Activated CD4-positive, CD25-positive, alpha-beta regulatory T cell treated with anti-CD3 and anti-CD28 coated beads, Interleukin-2, amount 50 U/mL, for 24 hours (primary cell): Measurements from ENCODE around the gene NIPAL3.
"Not testable (repeated sequence)": the region's sequence is repeated elsewhere in the genome, so short reads cannot be mapped to it uniquely, and the experiment has no call there.

Experiments used
- ATAC-seq, 2 donors: fragments of 150-1000 bp; cut with Tn5 transposase; one replicate each; pipeline ENCODE4 v1.10.0; 2021; ENCODE audit warnings: mild to moderate bottlenecking in 1 of 2, moderate library complexity in 1 of 2

Gene NIPAL3

DNA sequence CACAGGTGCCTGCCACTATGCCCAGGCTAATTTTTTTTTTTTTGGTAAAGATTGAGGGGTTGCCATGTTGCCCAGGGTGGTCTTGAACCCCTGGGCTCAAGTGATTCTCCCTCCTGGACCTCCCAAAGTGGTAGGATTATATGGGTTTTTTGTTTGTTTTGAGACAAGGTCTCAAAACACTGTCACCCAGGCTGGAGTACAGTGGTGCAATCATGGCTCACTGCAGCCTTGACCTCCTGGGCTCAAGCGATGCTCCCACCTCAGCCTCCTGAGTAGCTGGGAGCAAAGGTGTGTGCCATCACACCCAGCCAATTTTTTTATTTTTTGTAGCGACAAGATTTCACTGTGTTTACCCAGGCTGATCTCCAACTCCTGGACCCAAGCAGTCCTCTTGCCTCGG lies 78.2 kb downstream of the NIPAL3 start:
- no peak for ATAC-seq

DNA sequence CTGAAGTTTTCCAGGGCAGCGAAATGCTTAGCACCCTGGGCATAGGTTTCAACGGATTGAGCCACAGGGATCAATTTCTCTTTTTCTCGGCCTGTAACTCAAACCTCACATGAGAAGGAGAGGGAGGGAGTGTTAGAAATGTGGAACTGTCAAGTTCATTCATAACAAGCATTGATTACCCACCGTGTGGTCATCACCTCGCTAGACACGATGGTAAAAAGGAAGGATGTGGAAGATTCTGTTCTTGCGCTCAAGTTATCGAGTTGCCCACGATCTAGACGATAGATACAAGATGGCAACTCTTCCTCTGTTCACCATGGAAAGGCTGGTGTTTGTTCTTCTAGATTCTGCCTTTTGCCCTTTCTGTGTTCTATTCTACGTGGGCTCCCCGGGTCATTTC lies 83.0 kb downstream of the NIPAL3 start:
- no peak for ATAC-seq

DNA sequence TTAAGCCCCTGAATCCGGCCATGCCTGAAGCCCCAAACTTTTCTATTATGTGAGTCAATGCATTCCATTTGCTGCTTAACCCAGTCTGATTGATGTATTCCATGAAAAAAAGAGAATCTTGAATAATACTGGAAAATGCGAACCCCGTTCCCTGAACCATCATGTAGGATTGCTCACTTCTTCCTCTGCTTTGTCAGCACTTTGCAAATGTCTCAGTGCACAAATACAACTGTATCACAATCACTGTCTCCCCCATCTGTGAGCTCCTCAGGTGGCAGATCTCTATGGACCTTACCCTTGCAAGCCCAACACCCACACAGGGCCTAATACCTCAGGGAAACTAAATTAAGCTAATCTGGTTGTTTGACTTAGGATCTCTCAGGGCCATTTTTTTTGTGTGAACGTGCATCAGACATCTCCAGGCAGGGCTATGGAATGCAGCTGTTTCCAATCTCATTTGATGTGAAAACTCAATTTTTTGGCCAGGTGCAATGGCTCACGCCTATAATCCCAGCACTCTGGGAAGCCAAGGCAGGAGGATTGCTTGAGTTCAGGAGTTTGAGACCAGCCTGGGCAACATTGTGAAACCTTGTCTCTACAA lies 84.9 kb downstream of the NIPAL3 start:
- ATAC-seq = no peak

DNA sequence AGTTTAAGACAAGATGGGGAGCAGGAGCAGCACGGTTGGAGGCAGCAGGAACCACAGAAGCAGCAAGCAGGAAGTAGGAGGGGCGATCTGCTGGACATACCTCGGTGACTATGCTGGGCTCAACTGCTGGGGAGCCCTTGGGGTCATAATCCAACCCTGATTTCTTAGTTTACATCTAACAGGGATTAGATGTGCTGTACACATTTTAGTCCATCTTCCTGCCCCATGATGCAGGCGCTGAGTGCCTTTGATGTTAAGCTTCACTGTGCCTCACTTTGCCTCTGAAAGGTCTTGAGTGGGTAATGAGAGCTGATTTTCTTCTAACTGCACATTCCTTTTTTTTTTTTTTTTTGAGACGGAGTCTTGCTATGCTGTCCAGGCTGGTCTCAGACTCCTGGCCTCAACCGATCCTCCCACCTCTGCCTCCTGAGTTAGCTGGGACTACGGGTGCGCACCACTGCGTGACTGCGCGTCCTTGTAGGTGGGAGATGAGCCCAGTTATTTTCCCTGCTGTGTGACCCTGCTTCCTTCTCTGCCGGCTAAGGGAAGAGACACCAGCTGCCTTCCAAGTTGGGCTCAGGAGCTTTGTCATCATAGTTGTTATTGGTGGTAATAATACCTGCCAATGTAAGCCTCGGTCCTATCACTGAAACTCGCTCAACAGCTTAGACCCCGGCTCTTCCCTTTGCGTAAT lies 85.9 kb downstream of the NIPAL3 start:
- peak; percentile 0 to 3 for ATAC-seq

DNA sequence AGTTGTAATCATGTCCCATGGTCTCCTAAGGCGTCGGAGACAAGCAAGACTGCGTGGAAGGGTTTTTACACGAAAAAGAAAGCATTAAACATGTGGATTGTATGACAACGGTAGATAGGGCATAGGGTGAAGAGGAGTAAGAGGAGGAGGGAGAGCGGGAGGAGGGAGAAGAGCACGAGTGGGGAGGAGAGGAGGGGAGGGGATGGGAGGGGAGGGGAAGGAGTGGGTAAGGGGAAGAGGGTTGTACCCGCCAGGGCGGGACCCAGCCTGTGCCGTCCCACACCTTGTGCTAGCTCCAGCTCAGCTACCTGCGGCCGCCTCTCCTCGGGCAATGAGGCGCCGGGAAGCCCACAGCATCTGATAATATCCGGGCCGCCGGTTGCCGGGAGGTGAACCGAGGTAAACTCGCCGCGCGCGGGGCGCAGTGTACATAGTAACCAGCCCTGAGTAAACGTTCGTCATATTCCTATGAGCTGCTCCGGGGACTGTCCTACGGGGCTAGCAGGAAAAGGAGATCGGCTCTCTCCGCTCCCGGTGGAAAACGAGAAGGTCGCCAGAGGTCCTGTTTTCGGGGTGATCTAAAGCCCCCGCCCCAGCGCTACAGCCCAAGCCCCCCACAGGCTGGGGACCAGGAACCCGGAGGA lies 86.6 kb downstream of the NIPAL3 start:
- ATAC-seq = peak; percentile 60 to 64

DNA sequence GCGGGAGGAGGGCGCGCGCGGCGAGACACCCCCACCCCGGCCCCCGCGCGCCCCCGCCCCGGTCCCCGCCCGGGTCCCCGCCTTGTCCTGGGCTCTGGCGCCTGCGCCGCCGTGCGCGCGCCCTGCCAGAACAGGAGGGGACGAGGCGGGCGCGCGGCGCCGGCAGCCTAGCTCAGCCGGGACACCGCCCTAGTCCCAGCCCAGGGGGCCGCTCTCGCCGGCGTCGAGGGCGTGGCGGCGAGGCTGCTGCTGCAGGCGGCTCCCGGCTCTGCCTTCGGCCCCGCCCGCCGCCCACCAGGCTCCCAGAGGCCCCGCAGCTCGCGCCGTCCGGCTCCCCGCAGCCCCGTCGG lies 87.1 kb downstream of the NIPAL3 start, which contains the start of gene RCAN3:
Gene RCAN3 (plus strand): TSS at position 128 of the 350 bp plus-strand sequence. CDS start 11,537 bp downstream, outside the sequence.
- ATAC-seq = peak; percentile 81 to 84

DNA sequence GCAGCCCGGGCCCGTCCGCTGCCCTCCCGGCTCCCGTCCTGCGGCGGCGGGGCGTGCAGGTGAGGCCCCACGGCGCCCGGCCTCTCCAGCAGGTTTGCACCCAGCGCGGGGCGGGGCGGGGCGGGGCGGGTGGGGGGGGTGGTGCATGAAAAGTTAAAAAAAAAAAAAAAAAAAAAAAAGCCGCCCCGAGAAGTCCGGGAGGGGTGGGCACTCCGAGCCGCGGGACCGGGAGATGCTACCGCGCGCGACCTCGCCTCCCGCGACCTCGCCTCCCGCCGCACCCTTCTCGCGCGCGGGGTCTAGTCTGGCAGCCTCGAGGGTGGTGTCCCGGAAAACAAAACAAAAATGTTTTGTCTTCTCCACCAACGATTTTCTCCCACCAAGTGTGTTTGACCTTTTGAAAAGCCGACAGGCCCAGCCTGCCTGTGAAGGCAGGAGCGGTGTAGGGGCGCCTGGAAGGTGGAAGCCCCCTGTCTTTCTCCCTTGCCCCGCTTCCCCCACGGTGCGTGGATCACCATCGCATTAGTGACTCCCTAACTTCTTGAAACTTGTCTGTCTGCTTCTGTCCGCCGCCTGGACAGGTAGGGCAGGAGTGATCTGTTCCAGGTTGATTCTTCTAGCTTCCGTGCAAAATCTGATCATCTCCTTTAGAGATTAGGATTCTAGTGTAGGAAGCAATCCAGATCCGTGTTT lies 87.6 kb downstream of the NIPAL3 start:
- ATAC-seq = no peak

DNA sequence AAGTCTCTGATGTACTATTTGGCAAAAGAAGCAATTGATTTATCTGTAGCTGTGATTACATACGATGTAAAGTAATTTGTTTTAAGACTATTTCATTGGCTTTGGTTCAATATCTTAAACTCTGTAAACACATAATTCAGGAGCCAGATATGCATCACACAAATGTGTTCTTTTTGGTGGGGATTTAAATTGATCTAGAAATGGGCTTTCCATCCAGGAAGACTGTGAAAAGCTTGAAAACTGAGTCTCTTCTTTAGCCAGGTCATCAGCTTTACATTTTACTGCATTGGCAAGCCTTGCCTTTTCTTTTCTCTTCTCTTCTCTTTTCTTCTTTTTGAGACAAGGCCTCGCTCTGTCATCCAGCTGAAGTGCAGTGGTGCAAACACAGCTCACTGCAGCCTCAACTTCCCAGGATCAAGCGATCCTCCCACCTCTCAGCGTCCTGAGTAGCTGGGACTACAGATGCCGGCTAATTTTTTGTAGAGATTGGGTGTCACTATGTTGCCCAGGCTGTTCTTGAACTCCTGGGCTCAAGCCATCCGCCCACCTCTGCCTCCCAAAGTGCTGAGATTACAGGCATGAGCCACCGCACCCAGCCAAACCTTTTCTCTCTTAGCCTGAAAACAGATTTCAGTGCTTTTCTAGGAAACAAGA lies 88.4 kb downstream of the NIPAL3 start:
- no peak for ATAC-seq

DNA sequence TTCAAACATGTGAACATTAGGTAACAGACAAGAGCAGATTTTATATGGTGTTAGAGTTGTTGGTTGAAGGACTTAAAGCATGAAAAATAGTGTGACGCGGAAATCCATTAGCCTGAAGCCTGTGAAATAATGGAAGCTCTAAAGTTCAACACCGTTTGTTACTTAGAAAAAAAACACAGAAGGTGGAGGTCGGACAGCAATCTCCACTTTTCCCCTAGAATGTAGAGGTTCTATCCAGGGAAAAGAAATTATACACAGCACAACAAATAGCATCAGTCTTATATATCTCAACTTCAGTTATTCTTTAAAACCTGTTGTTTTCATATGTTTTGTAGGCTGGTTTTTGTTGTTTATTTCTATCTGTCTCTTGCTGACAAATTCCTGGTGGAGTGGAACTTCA lies 89.0 kb downstream of the NIPAL3 start:
- ATAC-seq = no peak

DNA sequence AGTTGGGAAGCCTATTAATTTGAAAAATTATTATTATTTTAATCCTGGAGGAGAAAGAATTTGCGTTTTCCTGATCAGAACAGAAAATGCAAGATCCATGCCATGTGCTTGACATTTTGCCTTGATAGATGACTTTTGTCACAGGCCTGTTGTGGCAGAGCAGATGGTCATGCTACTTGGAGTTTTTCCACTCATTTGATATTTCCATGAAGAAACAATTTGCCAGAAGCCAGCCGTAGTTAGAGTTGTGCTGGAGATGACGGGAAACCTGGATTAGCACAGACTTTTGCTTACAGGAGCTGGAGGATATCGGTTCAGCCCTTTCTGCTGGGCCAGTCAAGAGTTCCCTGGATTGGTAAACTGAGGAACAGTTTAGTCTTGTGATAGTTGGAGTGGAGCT lies 90.2 kb downstream of the NIPAL3 start:
- no peak for ATAC-seq

DNA sequence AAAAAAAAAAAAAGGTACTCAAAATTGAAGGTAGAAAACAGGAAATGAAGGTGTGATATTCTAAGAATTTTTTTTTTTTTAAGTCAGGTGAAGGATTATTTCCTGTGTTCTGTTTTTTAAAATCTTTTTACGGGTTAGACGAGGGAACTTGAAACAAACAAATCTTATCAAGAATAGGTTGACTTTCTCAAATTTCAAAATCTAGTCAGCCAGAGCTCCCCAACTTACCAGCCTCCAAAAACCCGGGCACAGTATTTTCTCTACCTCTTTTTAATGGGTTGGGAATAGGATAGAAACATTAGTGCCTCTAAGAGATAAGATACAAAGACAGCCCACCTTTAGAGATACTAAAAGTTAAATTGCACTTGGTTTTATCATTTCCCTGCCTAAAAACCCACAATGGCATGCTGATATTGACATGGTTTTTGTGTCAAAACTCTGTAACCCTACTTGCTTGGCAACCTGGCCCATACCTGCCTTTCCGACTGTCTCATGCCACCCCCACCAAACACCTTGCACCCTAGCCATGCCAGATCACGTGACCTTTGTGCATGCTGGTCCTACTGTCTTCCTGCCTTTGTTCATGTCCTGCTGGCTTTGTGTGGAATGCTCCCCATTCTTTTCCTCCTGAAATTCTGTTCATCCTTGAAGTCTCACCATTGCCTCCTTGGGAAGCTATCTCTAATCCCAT lies 91.2 kb downstream of the NIPAL3 start:
- ATAC-seq = no peak

DNA sequence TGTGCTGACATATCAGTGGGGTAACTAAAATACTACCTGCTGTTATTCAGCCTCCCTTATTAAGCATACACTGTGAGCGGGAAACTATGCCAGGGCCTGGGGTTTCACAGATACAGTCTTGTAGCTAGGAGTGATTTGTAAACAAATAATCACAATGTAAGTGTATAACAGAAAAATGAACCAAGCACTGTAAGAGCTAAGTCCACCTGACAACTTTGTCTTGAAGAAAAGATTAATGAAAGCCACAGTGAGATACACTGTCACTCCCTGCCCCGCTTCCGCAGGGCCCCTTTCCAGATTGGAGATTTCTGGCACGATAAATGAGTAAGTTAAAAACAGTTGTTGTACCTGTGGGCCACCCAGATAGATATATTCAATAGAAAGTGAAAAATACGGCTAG lies 91.8 kb downstream of the NIPAL3 start:
- no peak for ATAC-seq

DNA sequence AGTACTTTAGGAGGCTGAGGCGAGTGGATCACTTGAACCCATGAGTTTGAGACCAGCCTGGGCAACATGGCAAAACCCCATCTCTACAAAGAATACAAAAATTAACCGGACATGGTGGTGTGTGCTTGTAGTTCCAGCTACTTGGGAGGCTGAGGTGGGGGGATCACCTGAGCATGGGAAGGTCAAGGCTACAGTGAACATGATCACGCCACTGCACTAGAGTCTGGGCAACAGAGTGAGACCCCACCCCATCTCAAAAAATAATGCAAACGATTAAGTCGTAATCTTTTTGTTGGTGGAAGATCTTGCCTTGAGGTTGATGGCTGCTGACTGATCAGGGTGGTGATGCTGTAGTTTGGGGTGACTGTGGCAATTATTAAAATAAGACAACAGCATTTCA lies 93.3 kb downstream of the NIPAL3 start:
- ATAC-seq = no peak

DNA sequence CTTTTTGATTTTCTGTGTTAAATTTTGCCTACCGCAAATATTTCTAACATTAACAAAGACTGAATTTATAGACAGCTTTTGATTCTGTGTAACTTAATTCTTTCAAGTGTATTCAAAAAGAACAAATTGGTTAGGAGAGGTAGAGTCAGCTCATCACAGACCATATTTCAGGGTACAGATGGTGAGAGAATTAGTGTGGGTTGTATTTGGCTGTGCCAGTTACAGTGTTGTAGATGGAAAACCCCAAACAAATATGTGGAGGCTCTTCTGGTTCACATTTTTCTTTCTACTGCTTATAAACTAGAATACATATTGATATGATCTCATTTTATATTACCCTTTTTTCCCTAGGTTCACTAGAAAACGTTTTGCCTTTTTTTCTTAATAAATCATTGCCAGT lies 98.1 kb downstream of the NIPAL3 start:
- ATAC-seq = no peak

DNA sequence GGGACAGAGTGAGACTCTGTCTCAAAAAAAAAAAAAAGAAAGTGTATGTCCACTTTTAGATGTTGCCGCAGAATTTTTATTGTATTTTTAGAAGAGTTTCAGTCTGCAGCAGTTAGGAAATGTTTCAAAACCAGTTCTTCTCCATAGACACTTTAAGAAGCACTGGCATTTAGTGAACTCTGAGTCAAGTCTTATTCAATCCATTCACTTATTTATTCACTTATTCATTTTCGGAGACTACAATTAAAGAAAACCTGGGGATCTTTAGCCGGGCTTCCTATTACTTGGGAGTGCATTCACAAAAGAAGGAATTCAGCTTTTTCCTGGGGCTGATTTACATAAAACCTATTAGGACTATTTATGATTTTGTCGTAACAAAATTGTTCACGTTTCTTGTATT lies 99.3 kb downstream of the NIPAL3 start:
- ATAC-seq = no peak

DNA sequence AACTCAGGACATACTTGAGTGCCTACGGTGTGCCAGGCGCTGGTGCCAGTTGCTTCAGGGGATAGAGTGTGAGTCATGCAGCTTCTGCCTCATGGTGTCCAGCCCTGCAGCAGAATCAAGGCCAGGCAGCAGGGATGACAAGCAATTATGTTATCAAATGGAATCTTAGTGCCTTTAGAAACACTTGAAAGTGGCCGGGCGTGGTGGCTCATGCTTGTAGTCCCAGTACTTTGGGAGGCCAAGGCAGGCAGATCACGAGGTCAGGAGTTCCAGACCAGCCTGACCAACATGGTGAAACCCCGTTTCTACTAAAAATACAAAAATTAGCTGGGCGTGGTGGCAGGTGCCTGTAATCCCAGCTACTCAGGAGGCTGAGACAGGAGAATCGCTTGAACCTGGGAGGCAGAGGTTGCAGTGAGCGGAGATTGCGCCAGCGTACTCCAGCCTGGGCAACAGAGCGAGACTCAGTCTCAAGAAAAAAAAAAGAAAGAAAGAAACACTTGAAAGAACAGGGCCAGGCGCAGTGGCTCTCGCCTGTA lies 100.1 kb downstream of the NIPAL3 start:
- not testable (repeated sequence) for ATAC-seq

DNA sequence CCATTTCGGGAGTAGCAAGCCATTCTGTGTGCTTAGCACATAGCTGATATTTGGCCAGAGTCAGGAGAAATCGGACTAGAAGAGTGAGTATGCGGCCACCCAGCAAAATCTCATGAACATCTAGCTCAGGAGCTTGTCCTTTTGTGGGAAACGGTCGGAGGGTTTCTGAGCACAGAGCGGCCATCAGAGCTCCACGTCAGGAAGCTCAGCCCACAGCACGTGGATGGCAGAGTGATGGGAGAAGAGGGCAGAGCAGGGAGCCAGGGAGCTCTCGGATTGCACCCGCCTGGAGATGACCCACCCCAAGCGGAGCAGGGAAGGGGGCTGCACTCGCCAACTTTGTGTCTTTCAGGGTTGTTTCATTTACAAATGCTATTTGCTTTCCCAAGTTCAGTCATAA lies 100.9 kb downstream of the NIPAL3 start:
- no peak for ATAC-seq

DNA sequence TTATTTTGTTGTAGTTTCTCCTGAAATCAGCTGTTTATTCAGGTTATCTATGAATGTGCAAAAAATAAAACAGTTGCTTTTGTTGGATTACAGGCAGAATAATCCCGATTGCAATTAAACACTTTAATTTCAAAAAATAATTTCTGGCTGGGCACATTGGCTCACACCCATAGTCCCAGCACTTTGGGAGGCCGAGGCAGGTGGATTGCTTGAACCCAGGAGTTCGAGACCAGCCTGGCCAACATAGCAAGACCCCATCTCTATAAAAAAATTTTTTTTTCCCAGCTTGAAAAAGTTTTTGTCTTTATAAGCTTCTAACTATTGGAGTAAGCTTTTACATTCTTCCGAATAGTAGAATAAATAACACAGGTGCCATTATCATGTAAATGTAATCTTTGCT lies 102.3 kb downstream of the NIPAL3 start:
- ATAC-seq = no peak

DNA sequence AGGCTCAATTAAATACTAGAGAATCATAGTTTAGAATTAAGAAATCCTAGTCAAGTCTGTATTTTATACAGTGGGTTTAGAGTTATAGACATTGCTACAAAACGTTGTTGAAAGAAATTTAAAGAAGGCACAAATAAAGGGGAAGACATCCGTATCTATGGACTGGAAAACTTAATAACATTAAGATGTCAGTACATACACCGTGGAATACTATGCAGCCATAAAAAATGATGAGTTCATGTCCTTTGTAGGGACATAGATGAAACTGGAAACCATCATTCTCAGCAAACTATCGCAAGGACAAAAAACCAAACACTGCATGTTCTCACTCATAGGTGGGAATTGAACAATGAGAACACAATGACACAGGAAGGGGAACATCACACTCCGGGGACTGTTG lies 104.7 kb downstream of the NIPAL3 start:
- ATAC-seq = not testable (repeated sequence)
